Loucy (cell line): ENCODE data around the gene TMEM132D.

Experiments used
- EZH2phosphoT487 ChIP-seq: fragments of 200-600 bp; IDR thresholded peaks from 2 replicates; pipeline ENCODE4 v1.6.1; 2018; ENCODE audit warnings: antibody characterized with exemption, mild to moderate bottlenecking, moderate library complexity, borderline replicate concordance
- TF ChIP-seq, protein P1 (sequence below): fragments of 200-600 bp; sonication (generic); conservative IDR thresholded peaks from 2 replicates; pipeline ENCODE4 v1.5.1; 2014; ENCODE audit warnings: mild to moderate bottlenecking, antibody characterized with exemption, low read length

DNA sequence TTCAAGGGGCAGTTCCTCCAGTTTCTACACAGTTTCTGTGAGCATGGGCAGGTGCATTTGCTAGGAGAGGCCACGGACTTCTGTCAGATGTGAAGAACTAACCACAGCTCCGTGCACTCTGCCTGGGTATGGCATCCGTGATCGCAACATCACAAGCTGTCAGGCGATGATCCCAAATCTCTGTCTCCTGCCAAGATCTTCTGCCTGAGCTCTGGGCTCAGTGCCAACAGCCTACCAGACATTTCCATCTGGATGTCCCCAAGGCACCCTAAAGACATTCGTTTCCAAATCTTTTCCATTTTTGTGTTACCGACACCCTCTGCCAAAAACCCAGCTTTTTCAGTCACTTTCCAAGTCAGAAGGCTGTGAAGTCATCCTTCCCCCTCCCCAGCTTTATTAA, 758.4 kb downstream of the TMEM132D start:
- no peak for TF ChIP-seq EZH2phosphoT487
- TF ChIP-seq, protein P1, sequence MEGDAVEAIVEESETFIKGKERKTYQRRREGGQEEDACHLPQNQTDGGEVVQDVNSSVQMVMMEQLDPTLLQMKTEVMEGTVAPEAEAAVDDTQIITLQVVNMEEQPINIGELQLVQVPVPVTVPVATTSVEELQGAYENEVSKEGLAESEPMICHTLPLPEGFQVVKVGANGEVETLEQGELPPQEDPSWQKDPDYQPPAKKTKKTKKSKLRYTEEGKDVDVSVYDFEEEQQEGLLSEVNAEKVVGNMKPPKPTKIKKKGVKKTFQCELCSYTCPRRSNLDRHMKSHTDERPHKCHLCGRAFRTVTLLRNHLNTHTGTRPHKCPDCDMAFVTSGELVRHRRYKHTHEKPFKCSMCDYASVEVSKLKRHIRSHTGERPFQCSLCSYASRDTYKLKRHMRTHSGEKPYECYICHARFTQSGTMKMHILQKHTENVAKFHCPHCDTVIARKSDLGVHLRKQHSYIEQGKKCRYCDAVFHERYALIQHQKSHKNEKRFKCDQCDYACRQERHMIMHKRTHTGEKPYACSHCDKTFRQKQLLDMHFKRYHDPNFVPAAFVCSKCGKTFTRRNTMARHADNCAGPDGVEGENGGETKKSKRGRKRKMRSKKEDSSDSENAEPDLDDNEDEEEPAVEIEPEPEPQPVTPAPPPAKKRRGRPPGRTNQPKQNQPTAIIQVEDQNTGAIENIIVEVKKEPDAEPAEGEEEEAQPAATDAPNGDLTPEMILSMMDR, result no peak
